ENCODE measurements around the gene PDP2. TPM values are rescaled to one million over a fixed set of nuclear protein-coding genes. Genes with fewer than 3 reads are reported as not detected.

PDP2 gene
- total and polyA plus RNA-seq, 2 of the 4 experiments (the other 2 are of a cell fraction): 5.3 to 16.8 TPM

- no peak overlapping the region for H2BK5ac ChIP-seq (ENCODE audit: low read depth, low read length, poor library complexity, severe bottlenecking)
- in situ Hi-C loops (cut with MboI; ENCODE audit: low sequenced_read_pairs): no loop called here
- H3K4ac ChIP-seq (ENCODE audit: low read depth, low read length): no peak overlapping the region
These were observed 24.1 kb upstream of the PDP2 start for GRCh38 chr16:66856184-66856730.

More at GRCh38 chr16:66856184-66856730, 24.1 kb upstream of the PDP2 start:
- H4K8ac ChIP-seq (ENCODE audit: low read depth in 2 of 2, low read length in 2 of 2): no peak overlapping the region
- no peak overlapping the region for H4K5ac ChIP-seq (ENCODE audit: low read depth, low read length)
- peaks cover 4% of the 10 kb centered on the region; the same call in 1 of the 2 replicates for H4K20me1 ChIP-seq (ENCODE audit: insufficient read depth, low read length)
- no peak overlapping the region for H3K18ac ChIP-seq (ENCODE audit: low read depth, low read length)
- H3K4me2 ChIP-seq (ENCODE audit: low read depth, low read length): no peak overlapping the region
- no peak overlapping the region for H2AFZ ChIP-seq (replicated peaks; ENCODE audit: low read length, poor library complexity)
- intact Hi-C loops (cut with micrococcal nuclease) (no loop called here), dilution Hi-C loops (cut with HindIII; ENCODE audit: low sequenced_read_pairs, unreplicated experiment) (no loop called here)
- H3K4me3 ChIP-seq (ENCODE audit: insufficient read depth, low read depth, low read length): no peak overlapping the region
- DNase-seq: no peak
- ChIA-PET CTCF (interaction anchor here (1.1 to 1.6 kb wide), 3 partner anchors 11 to 26 kb away, joined by 3 to 6 read pairs (median 3); partner anchors contain the start of gene NAE1), POLR2A (ENCODE audit: unreplicated experiment) (no interaction called here)
- no peak overlapping the region for H2BK20ac ChIP-seq (ENCODE audit: low read depth, low read length)
- H3K23ac ChIP-seq (ENCODE audit: low read depth, low read length): no peak overlapping the region
- no peak for ATAC-seq (ENCODE audit: low read depth)
- no TSS peak for BruUV-seq (replicated peaks)
- no peak for TF ChIP-seq RFX5 (IDR thresholded peaks at IDR 0.05; ENCODE audit: low read depth, low read length)
- no peak for TF ChIP-seq MAFK (IDR thresholded peaks at IDR 0.05; ENCODE audit: low read depth, low read length)
- TF ChIP-seq CHD1 (IDR thresholded peaks at IDR 0.05; ENCODE audit: low read depth, low read length): no peak
- TF ChIP-seq RCOR1 (IDR thresholded peaks at IDR 0.05; ENCODE audit: insufficient replicate concordance, low read length): no peak
- TF ChIP-seq CEBPB (IDR thresholded peaks at IDR 0.05; ENCODE audit: low read depth, low read length): no peak
- no peak for TF ChIP-seq MXI1 (IDR thresholded peaks at IDR 0.05; ENCODE audit: borderline replicate concordance, low read depth, low read length)
- TF ChIP-seq, protein P1, sequence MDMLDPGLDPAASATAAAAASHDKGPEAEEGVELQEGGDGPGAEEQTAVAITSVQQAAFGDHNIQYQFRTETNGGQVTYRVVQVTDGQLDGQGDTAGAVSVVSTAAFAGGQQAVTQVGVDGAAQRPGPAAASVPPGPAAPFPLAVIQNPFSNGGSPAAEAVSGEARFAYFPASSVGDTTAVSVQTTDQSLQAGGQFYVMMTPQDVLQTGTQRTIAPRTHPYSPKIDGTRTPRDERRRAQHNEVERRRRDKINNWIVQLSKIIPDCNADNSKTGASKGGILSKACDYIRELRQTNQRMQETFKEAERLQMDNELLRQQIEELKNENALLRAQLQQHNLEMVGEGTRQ (IDR thresholded peaks at IDR 0.05; ENCODE audit: low read depth, low read length): no peak
- TF ChIP-seq POLR2A (IDR thresholded peaks at IDR 0.05; ENCODE audit: low read depth, low read length): no peak
- no peak for TF ChIP-seq FOS (IDR thresholded peaks at IDR 0.05; ENCODE audit: low read depth, low read length)
- no peak for TF ChIP-seq MAZ (IDR thresholded peaks at IDR 0.05; ENCODE audit: borderline replicate concordance, low read depth, low read length)
- no peaks in the 10 kb centered on the region for H3K79me1 ChIP-seq (ENCODE audit: low read depth in 1 of 2, low read length in 2 of 2)
- peaks cover 16% of the 10 kb centered on the region for H3K27me3 ChIP-seq (ENCODE audit: control insufficient read depth, insufficient read depth, low read length)
- WGBS, 2 experiments (ENCODE audit: extremely low coverage in 2 of 2, insufficient read length in 1 of 2): no CpG with 5 or more reads among the region's 6 CpGs
- H2AK9ac ChIP-seq (replicated peaks; ENCODE audit: low read depth, low read length, poor library complexity): no peak overlapping the region
- no peaks in the 10 kb centered on the region for H3K9me3 ChIP-seq (ENCODE audit: control insufficient read depth, insufficient read depth, low read length)
- H2BK15ac ChIP-seq (ENCODE audit: low read depth, low read length): no peak overlapping the region
- H4K91ac ChIP-seq (ENCODE audit: insufficient read depth, low read depth, low read length): no peak overlapping the region
- H3K4me1 ChIP-seq (ENCODE audit: control insufficient read depth, insufficient read depth, low read length): no peaks in the 10 kb centered on the region
- no peak overlapping the region for H2BK120ac ChIP-seq (ENCODE audit: low read depth, low read length)
- no peaks in the 10 kb centered on the region for H3K36me3 ChIP-seq (ENCODE audit: control insufficient read depth, insufficient read depth, low read length)
- H2AK5ac ChIP-seq (ENCODE audit: low read depth, low read length): no peak overlapping the region
- no peak overlapping the region for H3K14ac ChIP-seq (replicated peaks; ENCODE audit: low read depth, low read length)
- H3K9me1 ChIP-seq (ENCODE audit: insufficient read depth, low read length): no peaks in the 10 kb centered on the region
- no peak overlapping the region for H3K56ac ChIP-seq (ENCODE audit: extremely low read depth, insufficient read depth, low read length)
- H3K27ac ChIP-seq (ENCODE audit: insufficient read depth, low read length): no peak overlapping the region
- no peak overlapping the region for H3K9ac ChIP-seq (ENCODE audit: low read depth, low read length)
